Ovary (tissue), 9 donors: ENCODE data around the gene RUFY3. TPM values are rescaled to one million over a fixed set of nuclear protein-coding genes. Genes with fewer than 3 reads are reported as not detected.

Experiments
- DNase-seq, 5 donors: peaks; one replicate each; pipeline ENCODE4 v3.0.0-alpha.2; 2019 to 2020
- H3K27ac ChIP-seq, 2 donors: fragments of 200-600 bp; one replicate each; pipeline versions ENCODE4 v1.5.1 to v1.8.0; 2019 to 2022
- H3K27me3 ChIP-seq: fragments of 200-600 bp; one replicate; pipeline ENCODE4 v1.8.0; 2022
- H3K36me3 ChIP-seq: fragments of 200-600 bp; sonication (generic); one replicate; pipeline ENCODE4 v1.5.1; 2019
- H3K4me1 ChIP-seq: one replicate; pipeline ENCODE4 v1.8.1; 2013; ENCODE audit warnings: mild to moderate bottlenecking, moderate library complexity; ENCODE audit not compliant: insufficient read depth
- H3K4me3 ChIP-seq: fragments of 200-600 bp; sonication (generic); one replicate; pipeline ENCODE4 v1.5.1; 2017
- H3K9me3 ChIP-seq, 2 donors: fragments of 200-600 bp in 1 of 2; sonication (generic) in 1 of 2; one replicate each; pipeline versions ENCODE4 v1.5.1 to v1.8.1; 2013 to 2019; ENCODE audit warnings: mild to moderate bottlenecking in 1 of 2, moderate library complexity in 1 of 2
- CTCF ChIP-seq, 3 donors: fragments of 450-650 bp in 2 of 3; fragments of 200-600 bp in 1 of 3; IDR thresholded peaks; one replicate each; pipeline versions ENCODE4 v1.5.1 to v1.8.0; 2016 to 2022; ENCODE audit warnings: antibody characterized with exemption in 3 of 3, mild to moderate bottlenecking in 1 of 3
- EP300 ChIP-seq: sonication (generic); formaldehyde crosslinking; IDR thresholded peaks from one replicate; pipeline ENCODE4 v1.6.1; 2017; ENCODE audit warnings: antibody characterized with exemption
- POLR2A ChIP-seq: fragments of 450-650 bp; IDR thresholded peaks from one replicate; pipeline ENCODE4 v1.6.1; 2017; ENCODE audit warnings: antibody characterized with exemption, mild to moderate bottlenecking, moderate library complexity
- WGBS, 3 donors: extraction: QIAGEN DNeasy Blood & Tissue Kit in 1 of 3; methylation state at CpG; one replicate each; pipeline versions ENCODE4 v1.1.5 to v1.1.7; 2013 to 2017; 5-methylcytosine and 5-hydroxymethylcytosine counted together
- intact Hi-C, 4 donors: fragments of 100-400 bp; cut with DNase I; formaldehyde crosslinking; loops; one replicate each; pipeline versions ENCODE4 v1.11.0 to v1.15.1; 2022 to 2023
- polyA plus RNA-seq, 2 donors: library from polyadenylated mRNA; stranded (reverse); fragments of 200-250 nt in 1 of 2; fragments of 350-450 nt in 1 of 2; fragmentation: Illumina TruSeq in 1 of 2; extraction: RNeasy Lipid Tissue Mini Kit (QIAGEN cat#74804) in 1 of 2; gene quantifications; one replicate each; pipeline ENCODE4 v1.2.3, GENCODE V29; 2013 to 2014
- total RNA-seq, 7 donors: library from RNA; depleted of rRNA in 2 of 7; stranded (reverse); fragments of >200 nt in 2 of 7; fragmentation: NEBNext Ultra II Directional in 3 of 7; extraction: Animal tissue kit (Norgen Biotek cat#: 25700) in 3 of 7; gene quantifications; one replicate each; pipeline versions ENCODE4 v1.1.0 to v1.2.4, GENCODE V29; 2016 to 2023
- donor health status: DM: no; HTN: no; CAD: no; lungs with moderate emphysema.
- donor health status: DM: no; HTN: no; CAD: no.
- donor health status: Bipolar disorder and iron deficiency.
- donor health status: DM: yes; HTN: yes; CAD: no.
- donor health status: DM: no; HTN: no; CAD: no.
- donor health status: DM: yes; HTN: yes; CAD: no.

The RUFY3 gene
- total and polyA plus RNA-seq, 9 donors = 35.2 to 84.0 (median 63.3) TPM

GRCh38 chr4:70788733-70789132, 67.0 kb downstream of the RUFY3 start:
- intact Hi-C loops = no loop called here
- Histone ChIP-seq H3K4me1 (no peaks in the 10 kb centered on the region), H3K27me3 (no peaks in the 10 kb centered on the region), H3K9me3 (no peaks in the 10 kb centered on the region), H3K36me3 (no peaks in the 10 kb centered on the region), H3K27ac (no peak overlapping the region), H3K4me3 (no peak overlapping the region)
- TF ChIP-seq CTCF (IDR thresholded peaks at IDR 0.05) (no peak), EP300 (no peak), POLR2A (no peak)
- DNase-seq = no peak
- 86 to 100% (median 89%) methylated on average over 1 of the region's 1 CpG for WGBS, 3 donors

GRCh38 chr4:70793626-70794025, 71.9 kb downstream of the RUFY3 start:
- Histone ChIP-seq H3K4me1 (no peaks in the 10 kb centered on the region), H3K27me3 (no peaks in the 10 kb centered on the region), H3K4me3 (no peak overlapping the region), H3K36me3 (no peaks in the 10 kb centered on the region), H3K27ac (no peak overlapping the region), H3K9me3 (no peaks in the 10 kb centered on the region)
- TF ChIP-seq EP300 (no peak), POLR2A (no peak), CTCF (IDR thresholded peaks at IDR 0.05) (no peak)
- DNase-seq = no peak
- intact Hi-C loops = loop anchor here in 1 of 4 donors (5.0 kb wide), 1 partner anchor 281 kb away; no protein-coding TSS in a partner anchor
- 93 to 96% (median 95%) methylated on average over 6 of the region's 6 CpGs for WGBS, 3 donors

- Histone ChIP-seq H3K27ac (no peak overlapping the region), H3K4me3 (no peak overlapping the region), H3K36me3 (no peaks in the 10 kb centered on the region), H3K9me3 (no peaks in the 10 kb centered on the region), H3K4me1 (no peaks in the 10 kb centered on the region), H3K27me3 (no peaks in the 10 kb centered on the region)
- TF ChIP-seq POLR2A = no peak
- TF ChIP-seq EP300 = no peak
- DNase-seq = no peak
- WGBS, 3 donors = 87 to 96% (median 90%) methylated on average over 1 of the region's 1 CpG
- intact Hi-C loops = no loop called here
These were observed 79.6 kb downstream of the RUFY3 start for GRCh38 chr4:70801265-70801809.

GRCh38 chr4:70802928-70803580, 81.3 kb downstream of the RUFY3 start:
- no peak for DNase-seq
- intact Hi-C loops = no loop called here
- Histone ChIP-seq H3K36me3 (no peaks in the 10 kb centered on the region), H3K27me3 (no peaks in the 10 kb centered on the region), H3K4me1 (no peaks in the 10 kb centered on the region), H3K27ac (no peak overlapping the region), H3K9me3 (no peaks in the 10 kb centered on the region), H3K4me3 (no peak overlapping the region)
- WGBS, 3 donors = 87 to 92% (median 91%) methylated on average over 5 of the region's 5 CpGs
- no peak for TF ChIP-seq POLR2A
- TF ChIP-seq CTCF (IDR thresholded peaks at IDR 0.05) = no peak
- TF ChIP-seq EP300 = no peak

- TF ChIP-seq CTCF (IDR thresholded peaks at IDR 0.05) (no peak), POLR2A (no peak)
- H3K4me1 ChIP-seq = no peaks in the 10 kb centered on the region
- intact Hi-C loops = no loop called here
- 94 to 98% (median 97%) methylated on average over 1 of the region's 1 CpG for WGBS, 3 donors
- H3K27ac ChIP-seq = no peak overlapping the region
- H3K4me3 ChIP-seq = no peak overlapping the region
- H3K36me3 ChIP-seq = no peaks in the 10 kb centered on the region
- no peak for DNase-seq
- no peaks in the 10 kb centered on the region for H3K27me3 ChIP-seq
- no peaks in the 10 kb centered on the region for H3K9me3 ChIP-seq
These were observed 86.4 kb downstream of the RUFY3 start for GRCh38 chr4:70808151-70808550.
